ENCODE data around the gene FAM78B.

The FAM78B gene

GRCh38 chr1:166166698-166167571 lies at the start of gene FAM78B:
Gene FAM78B (minus strand): TSS chr1:166167001. CDS start chr1:166166248, 753 bp downstream.
- peak; percentile 17 for DNase-seq (ENCODE audit: low read depth)

GRCh38 chr1:166202546-166202945 lies 35.7 kb upstream of the FAM78B start:
- DNase-seq (ENCODE audit: low read depth): no peak

GRCh38 chr1:166200743-166201142 lies 33.9 kb upstream of the FAM78B start:
- no peak for DNase-seq (ENCODE audit: low read depth)

GRCh38 chr1:166197597-166197996 lies 30.8 kb upstream of the FAM78B start:
- no peak for DNase-seq (ENCODE audit: low read depth)

- no peak for DNase-seq (ENCODE audit: low read depth)
Measured at GRCh38 chr1:166197141-166197540, 30.3 kb upstream of the FAM78B start.

GRCh38 chr1:166193057-166193698 lies 26.4 kb upstream of the FAM78B start:
- DNase-seq (ENCODE audit: low read depth): no peak

- no peak for DNase-seq (ENCODE audit: low read depth)
Measured at GRCh38 chr1:166190400-166190799, 23.6 kb upstream of the FAM78B start.

GRCh38 chr1:166189126-166189525 lies 22.3 kb upstream of the FAM78B start:
- no peak for DNase-seq (ENCODE audit: low read depth)

GRCh38 chr1:166185526-166185925 lies 18.7 kb upstream of the FAM78B start:
- no peak for DNase-seq (ENCODE audit: low read depth)

- no peak for DNase-seq (ENCODE audit: low read depth)
Measured at GRCh38 chr1:166184897-166185296, 18.1 kb upstream of the FAM78B start.

GRCh38 chr1:166184012-166184411 lies 17.2 kb upstream of the FAM78B start:
- no peak for DNase-seq (ENCODE audit: low read depth)

- no peak for DNase-seq (ENCODE audit: low read depth)
Measured at GRCh38 chr1:166182281-166182680, 15.5 kb upstream of the FAM78B start.

- no peak for DNase-seq (ENCODE audit: low read depth)
Measured at GRCh38 chr1:166176416-166176815, 9.6 kb upstream of the FAM78B start.

GRCh38 chr1:166175032-166175431 lies 8.2 kb upstream of the FAM78B start:
- no peak for DNase-seq (ENCODE audit: low read depth)

- no peak for DNase-seq (ENCODE audit: low read depth)
Measured at GRCh38 chr1:166174108-166174507, 7.3 kb upstream of the FAM78B start.

- no peak for DNase-seq (ENCODE audit: low read depth)
Measured at GRCh38 chr1:166172106-166172505, 5.3 kb upstream of the FAM78B start.

- no peak for DNase-seq (ENCODE audit: low read depth)
Measured at GRCh38 chr1:166170726-166171125, 3.9 kb upstream of the FAM78B start.

- DNase-seq (ENCODE audit: low read depth): no peak
Measured at GRCh38 chr1:166170075-166170474, 3.3 kb upstream of the FAM78B start.

- DNase-seq (ENCODE audit: low read depth): no peak
Measured at GRCh38 chr1:166169182-166169581, 2.4 kb upstream of the FAM78B start.

GRCh38 chr1:166167572-166167925 lies 748 bp upstream of the FAM78B start:
- DNase-seq (ENCODE audit: low read depth): no peak

GRCh38 chr1:166166329-166166697 lies 488 bp downstream of the FAM78B start:
- no peak for DNase-seq (ENCODE audit: low read depth)

GRCh38 chr1:166165661-166166328 lies 1.0 kb downstream of the FAM78B start:
- no peak for DNase-seq (ENCODE audit: low read depth)
